HEK293 (cell line): ENCODE measurements around the gene ELF3.

Experiments
- CTCF ChIA-PET: fragments of 350-600 bp; formaldehyde crosslinking; extraction: SDS; loops from one replicate; lab custom pipeline; 2021; ENCODE audit warnings: antibody characterized with exemption; lab: Yijun Ruan, JAX
- POLR2A ChIA-PET: fragments of 300-600 bp; formaldehyde crosslinking; extraction: SDS; loops from one replicate; lab custom pipeline; 2020; ENCODE audit warnings: antibody characterized with exemption, inconsistent platforms; lab: Yijun Ruan, JAX
- H3K27ac ChIP-seq: fragments of 200-500 bp; sonication (Bioruptor generic); 2 replicates; pipeline ENCODE4 v1.5.1; 2014; ENCODE audit warnings: low read depth, low read length, control low read depth, inconsistent platforms; ENCODE audit errors: extremely low read depth
- H3K36me3 ChIP-seq, 2 experiments: fragments of 200-500 bp in 1 of 2; sonication (Bioruptor generic) in 1 of 2; 1 replicate in 1 of 2; 2 replicates in 1 of 2; pipeline ENCODE4 v1.5.1; 2014 to 2017; ENCODE audit warnings: inconsistent platforms in 2 of 2, low read length in 2 of 2; ENCODE audit not compliant: control insufficient read depth in 2 of 2, insufficient read depth in 1 of 2
- H3K4me1 ChIP-seq: fragments of 200-500 bp; sonication (Bioruptor generic); 2 replicates; pipeline ENCODE4 v1.5.1; 2014; ENCODE audit warnings: mild to moderate bottlenecking, low read length, inconsistent platforms; ENCODE audit not compliant: control insufficient read depth, insufficient read depth
- H3K4me3 ChIP-seq: 2 replicates; pipeline ENCODE4 v1.5.1; 2011; ENCODE audit warnings: low read depth, mild to moderate bottlenecking, control low read depth, low read length, moderate library complexity
- H3K9me3 ChIP-seq: fragments of 200-500 bp; sonication (Bioruptor generic); 2 replicates; pipeline ENCODE4 v1.5.1; 2014; ENCODE audit warnings: low read depth, low read length, inconsistent platforms; ENCODE audit not compliant: control insufficient read depth, insufficient read depth
- CTCF ChIP-seq: fragments of 450-650 bp; formaldehyde crosslinking; IDR thresholded peaks from 2 replicates; pipeline ENCODE4 v1.5.1; 2016; ENCODE audit warnings: missing biosample characterization, missing genetic modification characterization
- GFI1B ChIP-seq: fragments of 450-650 bp; formaldehyde crosslinking; IDR thresholded peaks from 2 replicates; pipeline ENCODE4 v1.5.1; 2016; ENCODE audit warnings: missing biosample characterization, missing genetic modification characterization
- GLI2 ChIP-seq: fragments of 450-650 bp; formaldehyde crosslinking; IDR thresholded peaks from 2 replicates; pipeline ENCODE4; 2017; ENCODE audit warnings: missing biosample characterization, missing genetic modification characterization, low read depth, borderline replicate concordance
- RBAK ChIP-seq: fragments of 450-650 bp; formaldehyde crosslinking; IDR thresholded peaks from 2 replicates; pipeline ENCODE4 v1.5.1; 2016; ENCODE audit warnings: missing biosample characterization, missing genetic modification characterization
- REST ChIP-seq: fragments of 450-650 bp; formaldehyde crosslinking; IDR thresholded peaks from 2 replicates; pipeline ENCODE4 v1.5.1; 2016; ENCODE audit warnings: missing biosample characterization, missing genetic modification characterization
- SP2 ChIP-seq: fragments of 450-650 bp; formaldehyde crosslinking; IDR thresholded peaks from 2 replicates; pipeline ENCODE4 v1.5.1; 2016; ENCODE audit warnings: missing biosample characterization, missing genetic modification characterization
- ZBTB1 ChIP-seq: fragments of 450-650 bp; formaldehyde crosslinking; IDR thresholded peaks from 2 replicates; pipeline ENCODE4 v1.5.1; 2016; ENCODE audit warnings: missing biosample characterization, missing genetic modification characterization
- ZBTB48 ChIP-seq: fragments of 450-650 bp; formaldehyde crosslinking; IDR thresholded peaks from 2 replicates; pipeline ENCODE4 v1.5.1; 2016; ENCODE audit warnings: missing biosample characterization, missing genetic modification characterization
- ZFP3 ChIP-seq: fragments of 450-650 bp; formaldehyde crosslinking; IDR thresholded peaks from 2 replicates; pipeline ENCODE4 v1.5.1; 2016; ENCODE audit warnings: low read depth, missing biosample characterization, missing genetic modification characterization
- ZNF10 ChIP-seq: fragments of 450-650 bp; formaldehyde crosslinking; IDR thresholded peaks from 2 replicates; pipeline ENCODE4 v1.5.1; 2017; ENCODE audit warnings: missing biosample characterization, missing genetic modification characterization
- ZNF112 ChIP-seq: fragments of 450-650 bp; formaldehyde crosslinking; IDR thresholded peaks from 2 replicates; pipeline ENCODE4 v1.5.0; 2017; ENCODE audit warnings: missing biosample characterization, missing genetic modification characterization
- ZNF121 ChIP-seq: fragments of 450-650 bp; formaldehyde crosslinking; IDR thresholded peaks from 2 replicates; pipeline ENCODE4 v1.5.1; 2016; ENCODE audit warnings: missing biosample characterization, missing genetic modification characterization
- ZNF138 ChIP-seq: fragments of 450-650 bp; formaldehyde crosslinking; IDR thresholded peaks from 2 replicates; pipeline ENCODE4 v1.5.1; 2016; ENCODE audit warnings: missing biosample characterization, missing genetic modification characterization, borderline replicate concordance
- ZNF175 ChIP-seq: fragments of 450-650 bp; formaldehyde crosslinking; IDR thresholded peaks from 2 replicates; pipeline ENCODE4 v1.5.1; 2016; ENCODE audit warnings: missing biosample characterization, missing genetic modification characterization
- ZNF19 ChIP-seq: fragments of 450-650 bp; formaldehyde crosslinking; IDR thresholded peaks from 2 replicates; pipeline ENCODE4; 2016; ENCODE audit warnings: missing biosample characterization, missing genetic modification characterization, low read depth
- ZNF2 ChIP-seq: fragments of 450-650 bp; formaldehyde crosslinking; IDR thresholded peaks from 2 replicates; pipeline ENCODE4 v1.5.1; 2016; ENCODE audit warnings: missing biosample characterization, missing genetic modification characterization
- ZNF23 ChIP-seq: fragments of 450-650 bp; formaldehyde crosslinking; IDR thresholded peaks from 2 replicates; pipeline ENCODE4 v1.5.1; 2016; ENCODE audit warnings: missing biosample characterization, missing genetic modification characterization, borderline replicate concordance
- ZNF26 ChIP-seq: fragments of 450-650 bp; formaldehyde crosslinking; IDR thresholded peaks from 2 replicates; pipeline ENCODE4 v1.5.1; 2016; ENCODE audit warnings: missing biosample characterization, missing genetic modification characterization
- ZNF266 ChIP-seq: fragments of 450-650 bp; formaldehyde crosslinking; IDR thresholded peaks from 2 replicates; pipeline ENCODE4 v1.5.1; 2016; ENCODE audit warnings: missing biosample characterization, missing genetic modification characterization, low read depth
- ZNF37A ChIP-seq: fragments of 450-650 bp; IDR thresholded peaks from 2 replicates; pipeline ENCODE4 v1.5.1; 2018; ENCODE audit warnings: missing biosample characterization, missing genetic modification characterization
- ZNF391 ChIP-seq: fragments of 450-650 bp; formaldehyde crosslinking; IDR thresholded peaks from 2 replicates; pipeline ENCODE4 v1.5.1; 2016; ENCODE audit warnings: low read depth, missing biosample characterization, missing genetic modification characterization, borderline replicate concordance
- ZNF548 ChIP-seq: fragments of 450-650 bp; formaldehyde crosslinking; IDR thresholded peaks from 2 replicates; pipeline ENCODE4 v1.5.1; 2016; ENCODE audit warnings: missing biosample characterization, missing genetic modification characterization
- ZNF571 ChIP-seq: fragments of 450-650 bp; formaldehyde crosslinking; IDR thresholded peaks from 2 replicates; pipeline ENCODE4 v1.5.0; 2017; ENCODE audit warnings: missing biosample characterization, missing genetic modification characterization
- ZNF580 ChIP-seq: fragments of 450-650 bp; formaldehyde crosslinking; IDR thresholded peaks from 2 replicates; pipeline ENCODE4 v1.5.1; 2016; ENCODE audit warnings: missing biosample characterization, missing genetic modification characterization
- ZNF600 ChIP-seq: fragments of 450-650 bp; formaldehyde crosslinking; IDR thresholded peaks from 2 replicates; pipeline ENCODE4 v1.5.1; 2016; ENCODE audit warnings: missing biosample characterization, missing genetic modification characterization
- ZNF629 ChIP-seq: fragments of 450-650 bp; formaldehyde crosslinking; IDR thresholded peaks from 2 replicates; pipeline ENCODE4 v1.5.1; 2017; ENCODE audit warnings: missing biosample characterization, missing genetic modification characterization
- ZNF645 ChIP-seq: fragments of 450-650 bp; formaldehyde crosslinking; IDR thresholded peaks from 2 replicates; pipeline ENCODE4; 2016; ENCODE audit warnings: missing biosample characterization, missing genetic modification characterization
- ZNF76 ChIP-seq: fragments of 450-650 bp; formaldehyde crosslinking; IDR thresholded peaks from 2 replicates; pipeline ENCODE4; 2016; ENCODE audit warnings: low read depth, missing biosample characterization, missing genetic modification characterization, borderline replicate concordance
- ZNF785 ChIP-seq: fragments of 450-650 bp; formaldehyde crosslinking; IDR thresholded peaks from 2 replicates; pipeline ENCODE4 v1.5.1; 2016; ENCODE audit warnings: missing biosample characterization, missing genetic modification characterization
- ZNF792 ChIP-seq: fragments of 450-650 bp; formaldehyde crosslinking; IDR thresholded peaks from 2 replicates; pipeline ENCODE4 v1.5.1; 2016; ENCODE audit warnings: missing biosample characterization, missing genetic modification characterization
- ZSCAN16 ChIP-seq: fragments of 450-650 bp; formaldehyde crosslinking; IDR thresholded peaks from 2 replicates; pipeline ENCODE4 v1.5.1; 2016; ENCODE audit warnings: missing biosample characterization, missing genetic modification characterization

Gene ELF3

GRCh38 chr1:202009326-202010179 is 834 bp upstream of the ELF3 start:
- Histone ChIP-seq H3K36me3 (peaks cover 0 to 20% of the 10 kb centered on the region in 2 experiments; a peak in 1 of 3 replicates), H3K27ac (no peak overlapping the region), H3K4me1 (no peaks in the 10 kb centered on the region; the same call in 1 of the 2 replicates), H3K9me3 (no peaks in the 10 kb centered on the region), H3K4me3 (no peak overlapping the region)
- ChIA-PET POLR2A (interaction anchor here (0.6 to 1.5 kb wide), 6 partner anchors 10 to 136 kb away, joined by 3 to 6 read pairs (median 4); no protein-coding TSS in a partner anchor), CTCF (interaction anchor here (0.5 to 10.8 kb wide), 22 partner anchors 8 to 638 kb away, joined by 3 to 159 read pairs (median 3); partner anchors contain the start of gene GPR37L1)
- TF ChIP-seq ZBTB1 (tag by site-specific recombination) (no peak), ZNF121 (tag by site-specific recombination) (no peak), CTCF (peak; percentile 72), ZBTB48 (tag by site-specific recombination) (0 out of 2 replicates have a peak, but pooled peaks have one; percentile 39), ZFP3 (tag by site-specific recombination) (no peak), ZNF19 (no peak), ZNF10 (tag by site-specific recombination) (no peak), ZNF138 (tag by site-specific recombination) (no peak), ZNF76 (tag by site-specific recombination) (no peak), ZNF26 (tag by site-specific recombination) (no peak), RBAK (tag by site-specific recombination) (no peak), ZNF391 (tag by site-specific recombination) (no peak), ZNF629 (tag by site-specific recombination) (0 out of 2 replicates have a peak, but pooled peaks have one; percentile 22), GLI2 (no peak), ZNF112 (tag by site-specific recombination) (no peak), ZNF571 (tag by site-specific recombination) (no peak), ZNF645 (tag by site-specific recombination) (no peak), REST (tag by site-specific recombination) (no peak), ZSCAN16 (tag by site-specific recombination) (no peak), ZNF23 (no peak), SP2 (no peak), GFI1B (tag by site-specific recombination) (no peak), ZNF37A (tag by site-specific recombination) (no peak), ZNF785 (tag by site-specific recombination) (no peak), ZNF2 (tag by site-specific recombination) (peak; percentile 76; the same call in 1 of the 2 replicates), ZNF600 (tag by site-specific recombination) (0 out of 2 replicates have a peak, but pooled peaks have one; percentile 15), ZNF266 (tag by site-specific recombination) (no peak), ZNF175 (tag by site-specific recombination) (no peak), ZNF548 (tag by site-specific recombination) (no peak), ZNF580 (tag by site-specific recombination) (no peak), ZNF792 (tag by site-specific recombination) (no peak)
